B cell (primary cell): ENCODE data around the gene PSTK. TPM values are rescaled to one million over a fixed set of nuclear protein-coding genes. Genes with fewer than 3 reads are reported as not detected.

ENCODE experiments used
- ATAC-seq: fragments of 200-7000 bp; cut with Tn5 transposase; one replicate; pipeline ENCODE4 v1.10.0; 2021; ENCODE audit warnings: low read depth, mild to moderate bottlenecking, moderate number of reproducible peaks, moderate library complexity
- CTCF ChIA-PET: fragments of 350-600 bp; sonication (Branson Sonifier 250); formaldehyde crosslinking; loops from one replicate; lab custom pipeline; 2021; ENCODE audit warnings: antibody characterized with exemption, inconsistent platforms; lab: Charles Lee
- POLR2A ChIA-PET: fragments of 350-600 bp; sonication (Branson Sonifier 250); formaldehyde crosslinking; loops from one replicate; lab custom pipeline; 2021; ENCODE audit warnings: antibody characterized with exemption; lab: Charles Lee
- DNase-seq: peaks from one replicate; pipeline ENCODE4 v3.0.0; 2013
- H2AFZ ChIP-seq: 2 replicates; pipeline ENCODE4 v1.6.1; 2012; ENCODE audit warnings: mild to moderate bottlenecking, low read depth, low read length; ENCODE audit not compliant: insufficient read depth, poor library complexity, severe bottlenecking
- H3K27ac ChIP-seq, 2 donors: 1 replicate in 1 of 2; 2 replicates in 1 of 2; pipeline ENCODE4 v1.5.1; 2012 to 2013; ENCODE audit warnings: low read length in 2 of 2, mild to moderate bottlenecking in 2 of 2, moderate library complexity in 1 of 2
- H3K27me3 ChIP-seq, 4 experiments: fragments of 200-600 bp in 1 of 4; sonication (generic) in 1 of 4; replicated peaks in 1 of 4; 1 replicate in 2 of 4; 2 replicates in 2 of 4; pipeline versions ENCODE4 v1.6.1 to v1.7.0; 2013 to 2016; ENCODE audit warnings: low read length in 3 of 4, mild to moderate bottlenecking in 2 of 4, mixed read lengths in 1 of 4, moderate library complexity in 1 of 4; ENCODE audit not compliant: insufficient read depth in 4 of 4, control insufficient read depth in 3 of 4; ENCODE audit errors: control extremely low read depth in 1 of 4
- H3K36me3 ChIP-seq, 2 experiments: replicated peaks in 1 of 2; 1 replicate in 1 of 2; 2 replicates in 1 of 2; pipeline versions ENCODE4 v1.6.1 to v1.7.1; 2013; ENCODE audit warnings: low read length in 1 of 2; ENCODE audit not compliant: insufficient read depth in 2 of 2, control insufficient read depth in 1 of 2; ENCODE audit errors: control extremely low read depth in 1 of 2, extremely low read depth in 1 of 2
- H3K4me1 ChIP-seq, 2 donors: fragments of 200-600 bp in 1 of 2; sonication (generic) in 1 of 2; 1 replicate in 1 of 2; 2 replicates in 1 of 2; pipeline versions ENCODE4 v1.5.1 to v1.6.1; 2013 to 2017; ENCODE audit warnings: low read length in 2 of 2; ENCODE audit not compliant: control insufficient read depth in 2 of 2, insufficient read depth in 2 of 2
- H3K4me2 ChIP-seq: replicated peaks from 2 replicates; pipeline ENCODE3; 2012; ENCODE audit warnings: mild to moderate bottlenecking, low read depth, low read length; ENCODE audit not compliant: poor library complexity, severe bottlenecking
- H3K4me3 ChIP-seq, 5 experiments: fragments of 200-600 bp in 1 of 5; sonication (generic) in 1 of 5; 1 replicate in 3 of 5; 2 replicates in 2 of 5; pipeline versions ENCODE4 v1.5.1 to v1.7.0; 2011 to 2016; ENCODE audit warnings: low read length in 4 of 5, mild to moderate bottlenecking in 4 of 5, low read depth in 2 of 5, control low read depth in 1 of 5, moderate library complexity in 1 of 5; ENCODE audit not compliant: insufficient read depth in 1 of 5; ENCODE audit errors: control extremely low read depth in 1 of 5, extremely low read depth in 1 of 5
- H3K79me2 ChIP-seq: fragments of 200-600 bp; sonication (generic); one replicate; pipeline ENCODE4 v1.6.0; 2016; ENCODE audit warnings: low read length; ENCODE audit not compliant: control insufficient read depth, insufficient read depth
- H3K9ac ChIP-seq: fragments of 200-600 bp; sonication (generic); 2 replicates; pipeline ENCODE4 v1.6.1; 2017; ENCODE audit warnings: mild to moderate bottlenecking, low read length, moderate library complexity
- H3K9me3 ChIP-seq, 3 donors: one replicate each; pipeline versions ENCODE4 v1.6.1 to v1.7.1; 2013; ENCODE audit warnings: low read length in 2 of 3; ENCODE audit not compliant: control insufficient read depth in 2 of 3, insufficient read depth in 1 of 3; ENCODE audit errors: control extremely low read depth in 1 of 3
- H4K20me1 ChIP-seq: 2 replicates; pipeline ENCODE4 v1.6.0; 2012; ENCODE audit warnings: mild to moderate bottlenecking, low read length; ENCODE audit not compliant: insufficient read depth, control insufficient read depth, poor library complexity, severe bottlenecking
- H3K27ac Mint-ChIP-seq: one replicate; pipeline ENCODE4 v1.8.0; 2021; ENCODE audit warnings: mixed read lengths
- H3K27me3 Mint-ChIP-seq: one replicate; pipeline ENCODE4 v1.8.0; 2021; ENCODE audit warnings: mixed read lengths
- H3K4me1 Mint-ChIP-seq: one replicate; pipeline ENCODE4 v1.8.0; 2021; ENCODE audit warnings: mixed read lengths
- H3K4me3 Mint-ChIP-seq: one replicate; pipeline ENCODE4 v1.8.0; 2021; ENCODE audit warnings: mixed read lengths
- H3K9me3 Mint-ChIP-seq: one replicate; pipeline ENCODE4 v1.8.0; 2022; ENCODE audit warnings: mixed read lengths; ENCODE audit not compliant: insufficient read depth
- CTCF ChIP-seq: fragments of 200-600 bp; IDR thresholded peaks from one replicate; pipeline ENCODE4 v1.8.0; 2022; ENCODE audit warnings: antibody characterized with exemption, mild to moderate bottlenecking
- EZH2 ChIP-seq: IDR thresholded peaks from 2 replicates; pipeline ENCODE4 v1.6.1; 2012; ENCODE audit warnings: borderline replicate concordance, low read depth, mild to moderate bottlenecking, moderate library complexity, low read length; ENCODE audit not compliant: insufficient read depth, poor library complexity, severe bottlenecking
- WGBS: methylation state at CpG from one replicate; pipeline ENCODE4 v1.1.5; 2013; ENCODE audit warnings: missing lambda C conversion rate; ENCODE audit not compliant: insufficient coverage; 5-methylcytosine and 5-hydroxymethylcytosine counted together
- intact Hi-C: fragments of 100-400 bp; cut with micrococcal nuclease; formaldehyde crosslinking; loops from one replicate; pipeline ENCODE4 v1.10.0; 2022
- polyA minus RNA-seq: library from RNA; depleted of rRNA, polyadenylated mRNA; stranded (reverse); fragments of >200 nt; gene quantifications from 2 replicates; pipeline ENCODE4 v1.2.3, GENCODE V29; 2012
- polyA plus RNA-seq: library from polyadenylated mRNA; depleted of rRNA; stranded (reverse); fragments of >200 nt; gene quantifications from 2 replicates; pipeline ENCODE4 v1.2.3, GENCODE V29; 2012
- total RNA-seq, 2 donors: library from RNA; stranded (reverse); fragments of 120-200 nt in 1 of 2; gene quantifications; 1 replicate in 1 of 2; 2 replicates in 1 of 2; pipeline versions ENCODE4 v1.2.3 to v1.2.4, GENCODE V29; 2013 to 2022

The PSTK gene
- 8.2 and 8.5 TPM in 2 replicates for total RNA-seq
- 3.8 TPM for total RNA-seq (2013)
- 4.2 and 6.7 TPM in 2 replicates for polyA plus RNA-seq
- polyA minus RNA-seq, result 4.0 and 6.7 TPM in 2 replicates

- TF ChIP-seq CTCF (peak; percentile 97), EZH2 (no peak)
- Histone ChIP-seq H3K27ac (peak within 1 kb of the TSS; percentile 81 to 89), H3K79me2 (no peaks in the 10 kb centered on the region), H3K9me3 (no peaks in the 10 kb centered on the region), H3K36me3 (peaks cover 0 to 4% of the 10 kb centered on the region in 2 experiments), H3K4me1 (peaks cover 10 to 15% of the 10 kb centered on the region in 2 donors), H3K27me3 (no peaks in the 10 kb centered on the region), H3K4me3 (peak within 1 kb of the TSS; percentile 55 to 86 (median 64)), H3K9ac (peak within 1 kb of the TSS; percentile 76), H3K4me2 (peak within 1 kb of the TSS; percentile 79), H2AFZ (peak within 1 kb of the TSS; percentile 87), H4K20me1 (no peaks in the 10 kb centered on the region)
- intact Hi-C loops, result loop anchor here (1.0 kb wide), 5 partner anchors 26 to 606 kb away; partner anchors contain the start of genes BUB3, C10orf88, FAM24B and IKZF5
- POLR2A ChIA-PET, result interaction anchor here (1.1 to 1.4 kb wide), 3 partner anchors 28 to 174 kb away, joined by 3 to 7 read pairs (median 4); partner anchors contain the start of genes ACADSB, BUB3 and IKZF5
- Mint-ChIP-seq H3K27me3 (peaks cover 5% of the 10 kb centered on the region), H3K4me1 (peaks cover 14% of the 10 kb centered on the region), H3K9me3 (no peaks in the 10 kb centered on the region), H3K27ac (peak within 1 kb of the TSS; percentile 99), H3K4me3 (peak within 1 kb of the TSS; percentile 97)
- under 1% methylated on average over 47 of the region's 73 CpGs for WGBS
- peak; percentile 98 for DNase-seq
- CTCF ChIA-PET, result interaction anchor here (0.6 to 3.5 kb wide), 7 partner anchors 9 to 557 kb away, joined by 3 to 26 read pairs (median 7); partner anchors contain the start of genes ACADSB, BUB3, C10orf88 and IKZF5
- ATAC-seq, result peak; percentile 95
These were observed at the start of gene PSTK for GRCh38 chr10:122980209-122981065. Gene PSTK, plus strand, starts transcription at chr10:122980401. Its CDS starts 79 bp downstream, at chr10:122980480.
